ENCODE results near the gene RAB25. TPM values are rescaled to one million over a fixed set of nuclear protein-coding genes. Genes with fewer than 3 reads are reported as not detected.

Gene RAB25
- total and polyA plus RNA-seq, 9 donors, result 0.28 to 38.6 (median 2.9) TPM; not detected in 1

DNA sequence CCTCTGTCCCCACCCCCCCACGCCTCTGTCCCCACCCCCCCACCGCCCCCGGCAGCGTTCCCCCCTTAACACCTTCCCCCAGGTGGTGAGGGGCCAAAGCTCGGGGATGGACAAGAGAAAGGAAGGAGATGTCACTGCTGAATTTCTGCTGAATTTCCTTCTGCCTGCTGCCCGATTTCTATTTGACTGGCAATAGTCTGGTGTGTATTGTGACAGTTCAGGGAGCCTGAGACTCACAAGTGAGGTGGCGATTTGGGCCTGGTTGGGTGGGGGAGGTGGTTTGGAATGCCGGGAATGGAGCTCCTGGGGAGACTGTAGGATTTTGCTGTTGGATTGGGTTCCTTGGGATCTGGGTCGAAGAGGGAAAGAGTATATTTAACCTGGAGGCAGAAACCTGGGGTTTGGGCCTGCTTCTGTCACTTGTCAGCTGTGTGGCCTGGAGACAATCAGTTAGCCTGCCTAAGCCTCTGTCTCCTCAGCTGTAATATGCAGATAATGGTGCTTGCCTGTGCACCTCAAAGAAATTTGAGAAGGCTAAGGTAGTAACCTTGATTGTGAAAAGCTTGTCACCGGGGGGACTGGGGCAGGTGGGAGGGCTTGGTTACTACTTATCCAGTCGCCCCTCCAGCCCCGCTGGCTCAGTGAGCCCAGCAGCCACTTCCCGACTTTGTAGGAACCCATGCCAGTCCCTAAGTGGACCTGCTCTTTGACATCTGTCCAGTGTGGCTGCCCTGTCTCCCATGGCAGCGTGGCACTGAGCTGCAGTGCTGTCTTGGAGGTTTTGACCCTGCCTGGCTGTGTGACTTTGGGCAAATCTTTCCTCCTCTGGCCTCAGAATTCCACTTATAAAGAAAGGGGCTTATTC lies 45.9 kb downstream of the RAB25 start:
- intact Hi-C loops (cut with DNase I), result no loop called here
- H3K27me3 ChIP-seq, result no peaks in the 10 kb centered on the region
- WGBS, 3 donors, result 32 to 41% (median 38%) methylated on average over 11 to 14 of the region's 14 CpGs
- TF ChIP-seq EP300 (IDR thresholded peaks at IDR 0.05), result no peak
- peak in 2 of 5 donors; percentile 49 to 52 for DNase-seq
- peaks cover 41% of the 10 kb centered on the region for H3K4me1 ChIP-seq (ENCODE audit: insufficient read depth)
- H3K9me3 ChIP-seq, result no peaks in the 10 kb centered on the region
- peak overlapping the region; percentile 90 to 96 for H3K27ac ChIP-seq
- H3K4me3 ChIP-seq, result no peak overlapping the region
- H3K36me3 ChIP-seq, result no peaks in the 10 kb centered on the region

DNA sequence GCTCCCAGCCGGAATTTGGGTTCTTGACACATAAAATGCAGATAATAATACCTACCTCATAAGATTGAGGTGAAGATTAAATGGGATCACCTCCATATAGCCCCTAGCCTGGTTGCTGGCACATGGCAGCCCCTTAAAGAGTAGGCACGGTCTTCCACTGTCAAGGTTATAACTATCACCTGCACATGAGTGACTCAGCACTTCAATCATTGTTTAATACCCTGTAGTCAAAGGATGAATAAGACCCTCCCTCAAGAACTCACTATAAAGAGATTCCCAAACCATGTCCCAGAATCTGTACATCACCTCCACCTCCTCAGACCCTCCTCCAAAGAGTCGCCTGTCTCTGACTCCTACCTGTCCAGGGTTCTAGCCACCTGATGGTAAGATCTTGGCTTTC lies 47.1 kb downstream of the RAB25 start:
- intact Hi-C loops (cut with DNase I), result no loop called here
- peaks cover 31% of the 10 kb centered on the region for H3K4me1 ChIP-seq (ENCODE audit: insufficient read depth)

DNA sequence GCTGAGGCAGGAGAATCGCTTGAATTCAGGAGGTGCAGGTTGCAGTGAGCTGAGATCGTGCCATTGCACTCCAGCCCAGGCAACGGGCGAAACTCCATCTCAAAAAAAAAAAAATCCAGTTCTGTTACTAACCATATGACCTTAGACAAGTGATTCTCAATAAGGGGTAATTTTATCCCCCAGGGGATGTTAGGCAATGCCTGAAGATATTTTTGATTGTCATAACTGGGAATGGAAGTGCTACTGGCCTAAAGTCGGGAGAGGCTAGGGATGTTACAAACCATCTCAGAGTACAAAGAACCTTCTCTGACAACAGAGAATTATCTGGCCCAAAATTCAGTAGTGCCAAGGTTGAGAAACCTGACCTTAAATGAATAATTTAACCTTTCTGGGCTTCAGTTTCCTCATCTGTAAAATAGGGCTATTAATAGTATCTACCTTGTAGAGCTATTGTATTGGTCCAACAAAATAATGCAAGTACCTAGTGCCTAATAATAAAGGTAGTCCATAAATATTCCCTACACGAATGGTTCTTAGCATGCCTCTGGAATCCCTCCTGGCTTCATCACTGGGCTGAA lies 47.8 kb downstream of the RAB25 start:
- TF ChIP-seq EP300 (IDR thresholded peaks at IDR 0.05), result no peak
- TF ChIP-seq CTCF (IDR thresholded peaks at IDR 0.05), result no peak
- TF ChIP-seq POLR2A (IDR thresholded peaks at IDR 0.05), result no peak
- 75 to 78% (median 75%) methylated on average over 6 of the region's 6 CpGs for WGBS, 3 donors
- Histone ChIP-seq H3K36me3 (no peaks in the 10 kb centered on the region), H3K27me3 (no peaks in the 10 kb centered on the region), H3K27ac (peak overlapping the region in 1 of 2 donors; percentile 44), H3K9me3 (no peaks in the 10 kb centered on the region), H3K4me1 (ENCODE audit: insufficient read depth) (peaks cover 25% of the 10 kb centered on the region), H3K4me3 (no peak overlapping the region)
- intact Hi-C loops (cut with DNase I), result no loop called here
- no peak for DNase-seq

More for the DNA sequence above, 47.1 kb downstream of the RAB25 start:
- H3K4me3 ChIP-seq, result no peak overlapping the region
- no peaks in the 10 kb centered on the region for H3K9me3 ChIP-seq
- peak overlapping the region; percentile 90 to 96 for H3K27ac ChIP-seq
- no peaks in the 10 kb centered on the region for H3K27me3 ChIP-seq
- WGBS, 3 donors, result 80 to 86% (median 81%) methylated on average over 3 of the region's 3 CpGs
- TF ChIP-seq CTCF (IDR thresholded peaks at IDR 0.05) (no peak), POLR2A (IDR thresholded peaks at IDR 0.05) (no peak), EP300 (IDR thresholded peaks at IDR 0.05) (no peak)
- DNase-seq, result no peak
- no peaks in the 10 kb centered on the region for H3K36me3 ChIP-seq

DNA sequence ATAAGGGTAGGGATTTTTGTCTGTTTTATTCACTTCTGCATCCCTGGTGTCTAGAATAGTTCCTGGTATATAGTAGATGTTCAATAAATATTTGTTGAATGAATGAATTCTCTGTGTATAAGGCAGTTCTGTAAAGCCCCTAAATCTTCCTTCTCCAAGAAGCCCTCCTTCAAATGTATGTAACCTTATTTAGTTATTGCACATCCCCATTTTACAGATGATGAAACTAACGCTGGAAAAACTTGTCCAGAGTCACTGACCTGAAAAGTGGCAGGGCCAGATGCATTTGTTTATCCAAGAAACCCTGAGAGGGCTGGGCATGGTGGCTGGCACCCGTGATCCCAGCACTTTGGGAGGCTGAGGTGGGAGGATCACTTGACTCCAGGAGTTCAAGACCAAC lies 49.3 kb downstream of the RAB25 start:
- TF ChIP-seq CTCF (IDR thresholded peaks at IDR 0.05) (no peak), POLR2A (IDR thresholded peaks at IDR 0.05) (no peak), EP300 (IDR thresholded peaks at IDR 0.05) (no peak)
- 76 to 94% (median 94%) methylated on average over 2 of the region's 2 CpGs for WGBS, 3 donors
- Histone ChIP-seq H3K27ac (peak overlapping the region in 1 of 2 donors; percentile 26), H3K36me3 (no peaks in the 10 kb centered on the region), H3K4me3 (no peak overlapping the region), H3K9me3 (no peaks in the 10 kb centered on the region), H3K4me1 (ENCODE audit: insufficient read depth) (peaks cover 16% of the 10 kb centered on the region), H3K27me3 (no peaks in the 10 kb centered on the region)
- DNase-seq, result no peak
- intact Hi-C loops (cut with DNase I), result no loop called here

Data from ovary (tissue), 9 donors.